NCI-H1694 (cell line): ENCODE data around the gene FAM83F.
"Not testable (repeated sequence)": the region's sequence is repeated elsewhere in the genome, so short reads cannot be mapped to it uniquely, and the experiment has no call there.

ENCODE experiments used
- DNase-seq: peaks from one replicate; lab custom pipeline; 2025; lab: John Stamatoyannopoulos, UW

FAM83F gene

DNA sequence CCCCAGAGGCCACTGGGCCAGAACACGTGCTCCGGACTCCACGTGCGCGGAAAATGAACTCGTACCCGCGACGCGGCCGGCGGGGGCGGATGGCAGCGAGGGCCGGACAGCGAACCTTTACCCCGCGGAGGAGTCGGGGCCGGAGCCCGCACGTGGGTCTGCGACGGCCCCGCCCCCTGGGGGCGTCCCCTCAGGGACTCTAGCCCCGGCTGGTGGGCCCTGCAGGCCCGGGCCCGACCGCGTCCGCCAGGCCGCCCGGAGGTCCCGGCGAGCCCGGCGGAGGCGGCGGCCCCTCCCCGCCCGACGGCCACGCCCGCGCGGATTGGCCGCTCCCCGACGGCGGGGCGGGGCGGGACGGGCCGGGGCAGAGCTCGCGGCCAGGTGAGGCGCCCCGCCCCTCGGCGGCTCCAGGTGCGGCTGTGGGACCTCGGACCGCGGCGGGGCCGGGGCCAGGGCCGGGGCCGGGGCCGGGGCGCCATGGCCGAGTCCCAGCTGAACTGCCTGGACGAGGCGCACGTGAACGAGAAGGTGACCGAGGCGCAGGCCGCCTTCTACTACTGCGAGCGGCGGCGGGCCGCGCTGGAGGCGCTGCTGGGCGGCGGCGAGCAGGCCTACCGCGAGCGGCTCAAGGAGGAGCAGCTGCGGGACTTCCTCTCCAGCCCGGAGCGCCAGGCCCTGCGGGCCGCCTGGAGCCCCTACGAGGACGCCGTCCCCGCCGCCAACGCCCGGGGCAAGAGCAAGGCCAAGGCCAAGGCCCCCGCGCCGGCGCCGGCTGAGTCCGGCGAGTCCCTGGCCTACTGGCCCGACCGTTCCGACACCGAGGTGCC is at the start of gene FAM83F:
FAM83F (plus strand) TSS at position 389 of the 827 bp plus-strand sequence; CDS start at position 478, 89 bp downstream.
- no peak for DNase-seq

- no peak for DNase-seq
Measured at GRCh38 chr22:39946126-39946502, 48.6 kb upstream of the FAM83F start.

DNA sequence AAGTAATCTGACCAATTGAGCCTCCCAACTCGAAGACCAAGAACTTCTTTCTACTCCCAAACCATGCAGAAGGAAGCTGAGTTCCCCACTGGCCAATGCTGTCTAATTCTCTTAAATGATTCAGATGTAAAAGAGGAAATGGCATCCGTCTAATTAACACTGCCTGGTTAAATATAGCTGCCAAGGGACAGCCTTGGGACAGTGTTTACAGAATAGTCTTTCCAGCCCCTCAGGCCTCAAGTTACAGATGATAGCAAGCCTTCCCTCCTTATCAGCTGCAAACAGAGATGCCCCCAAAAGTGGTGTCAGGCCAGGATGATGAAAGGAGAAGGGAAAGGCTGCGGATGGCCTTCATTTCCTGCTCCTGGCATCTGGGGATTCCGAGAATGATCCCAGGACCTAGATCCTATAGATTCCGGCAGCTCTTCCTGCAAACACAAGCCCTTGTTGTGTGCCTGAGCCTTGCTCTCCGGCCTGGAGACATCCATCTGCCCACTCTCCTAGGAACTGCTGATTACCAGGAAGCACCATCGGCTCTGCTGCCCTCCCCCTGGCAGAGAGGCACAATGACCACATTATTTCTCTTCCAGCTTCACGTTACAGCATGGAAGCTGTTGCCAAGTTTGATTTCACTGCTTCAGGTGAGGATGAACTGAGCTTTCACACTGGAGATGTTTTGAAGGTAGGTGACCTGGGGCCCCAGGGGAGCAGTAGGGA is 48.1 kb upstream of the FAM83F start:
- no peak for DNase-seq

DNA sequence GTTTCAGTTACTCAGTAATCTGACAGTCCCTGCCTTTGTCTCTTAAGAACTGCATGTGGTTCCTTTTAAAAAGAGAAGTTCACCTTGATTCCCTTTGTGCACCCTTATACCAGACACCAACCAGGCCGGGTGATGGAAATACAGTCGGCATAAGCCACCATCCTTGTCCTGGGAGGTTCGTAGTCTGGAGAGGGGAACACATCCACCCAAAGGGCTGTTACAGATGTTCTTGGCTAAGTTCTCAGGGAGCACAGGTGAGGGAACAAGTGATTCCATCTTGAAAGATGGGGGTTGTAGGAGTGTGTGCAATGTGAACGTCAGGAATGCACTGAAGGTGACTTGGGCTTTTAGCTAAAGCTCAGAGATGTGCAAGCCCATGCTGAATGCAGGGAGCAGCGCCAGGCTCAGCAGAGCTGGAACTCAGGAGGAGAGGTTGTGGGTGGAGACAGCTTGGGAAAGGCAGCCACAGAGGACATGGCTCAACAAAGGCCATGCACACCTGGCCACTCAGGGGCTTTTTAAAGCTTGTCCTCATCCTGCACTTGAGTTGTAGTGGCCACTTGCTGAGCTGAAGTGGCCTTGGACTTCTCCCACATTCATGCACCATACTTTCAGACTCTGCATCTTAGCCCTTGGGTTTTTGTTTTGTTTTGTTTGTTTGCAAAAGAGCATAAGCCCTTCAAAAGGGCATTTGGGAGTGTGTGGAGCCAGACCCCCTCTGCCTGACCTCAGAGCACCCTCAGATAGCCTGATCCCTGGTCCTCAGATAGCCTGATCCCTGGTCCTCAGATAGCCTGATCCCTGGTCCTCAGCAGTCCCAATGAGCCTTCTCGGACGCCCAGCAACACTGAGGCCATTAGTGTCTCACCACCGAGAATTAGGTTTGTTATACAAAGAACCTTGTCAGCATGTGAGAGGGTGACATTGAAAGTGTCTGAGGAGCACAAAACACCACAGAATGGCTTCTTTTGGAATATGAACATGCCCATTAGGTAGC is 47.2 kb upstream of the FAM83F start:
- no peak for DNase-seq

DNA sequence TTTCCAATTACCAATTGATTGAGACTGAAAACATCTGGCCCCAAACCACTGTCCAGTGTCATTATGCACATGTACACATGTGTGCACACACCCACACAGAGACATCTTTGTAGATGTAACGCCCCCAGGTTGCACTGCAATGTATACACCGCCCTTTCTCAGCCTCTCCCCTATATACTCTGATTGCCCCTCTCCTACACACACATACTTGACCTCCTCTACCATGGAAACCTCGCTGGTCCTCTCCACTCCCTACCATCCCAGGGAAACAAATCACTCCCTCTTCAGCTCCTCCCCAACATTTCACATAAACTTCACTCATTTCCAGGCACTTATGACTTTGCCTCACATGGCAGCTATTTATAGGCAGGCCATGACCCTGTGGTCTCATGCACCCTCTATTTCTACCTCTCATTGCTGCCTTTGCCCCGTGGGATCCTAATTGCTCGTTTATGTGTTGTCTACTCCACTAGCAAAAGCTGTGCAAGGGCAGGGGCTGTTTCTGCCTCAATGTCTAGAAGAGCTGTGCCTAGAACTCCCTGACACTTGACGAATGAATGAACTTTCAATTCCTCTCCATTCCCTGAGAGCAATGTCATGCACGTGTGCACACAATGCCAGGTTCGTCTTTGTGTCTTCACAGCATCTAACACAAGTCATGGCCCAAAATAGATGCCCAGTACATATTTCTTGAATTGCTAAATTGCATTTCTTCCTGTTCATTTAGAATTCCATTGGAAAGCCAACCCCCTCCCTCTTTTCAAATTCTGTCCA is 44.6 kb upstream of the FAM83F start:
- no peak for DNase-seq

DNA sequence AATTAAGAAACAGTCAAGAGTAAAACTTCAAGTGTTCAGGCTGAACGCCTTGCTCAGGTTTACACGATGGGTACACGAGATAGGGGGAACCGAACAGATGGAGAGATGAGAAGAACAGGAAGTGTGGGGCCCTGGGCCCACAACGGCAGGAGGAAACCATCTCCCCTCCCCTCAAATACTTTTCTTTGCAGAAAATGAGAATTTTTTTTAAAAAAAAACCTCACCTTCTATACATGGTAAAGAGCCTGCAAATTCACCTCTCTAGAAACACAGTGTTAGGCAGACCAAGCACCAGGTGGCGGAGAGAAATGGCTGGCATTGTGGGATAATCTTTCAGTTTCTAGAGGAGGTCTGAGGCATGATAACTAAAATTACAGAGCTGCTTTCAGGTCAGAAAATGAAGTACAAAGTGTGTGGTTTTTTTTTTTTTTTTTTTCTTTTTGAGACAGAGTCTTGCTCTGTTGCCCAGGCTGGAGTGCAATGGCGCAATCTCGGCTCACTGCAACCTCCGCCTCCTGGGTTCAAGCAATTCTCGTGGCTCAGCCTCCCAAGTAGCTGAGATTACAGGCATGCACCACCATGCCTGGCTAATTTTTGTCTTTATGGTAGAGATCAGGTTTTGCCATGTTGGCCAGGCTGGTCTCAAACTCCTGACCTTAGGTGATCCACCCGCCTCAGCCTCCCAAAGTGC is 43.0 kb upstream of the FAM83F start:
- not testable (repeated sequence) for DNase-seq

DNA sequence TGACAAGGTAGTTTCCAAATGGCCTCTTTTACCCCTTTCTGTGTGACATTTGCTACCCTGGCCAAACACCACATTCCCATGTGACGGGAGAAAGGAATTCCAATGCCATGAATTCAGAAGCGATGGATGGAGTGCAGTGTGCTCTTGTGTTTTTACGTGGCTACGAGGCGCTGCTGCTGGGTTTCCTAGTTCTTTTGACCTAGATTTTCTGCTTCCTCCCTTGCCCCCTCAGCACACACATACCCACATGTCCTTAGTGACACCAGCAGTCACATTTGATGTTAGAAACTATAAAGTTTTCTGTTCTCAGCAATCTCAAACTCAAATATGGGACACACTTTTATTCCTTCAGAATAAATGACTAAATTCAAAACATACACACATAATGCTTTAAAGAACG is 42.4 kb upstream of the FAM83F start:
- no peak for DNase-seq

GRCh38 chr22:39953101-39953500 is 41.7 kb upstream of the FAM83F start:
- DNase-seq, result no peak

DNA sequence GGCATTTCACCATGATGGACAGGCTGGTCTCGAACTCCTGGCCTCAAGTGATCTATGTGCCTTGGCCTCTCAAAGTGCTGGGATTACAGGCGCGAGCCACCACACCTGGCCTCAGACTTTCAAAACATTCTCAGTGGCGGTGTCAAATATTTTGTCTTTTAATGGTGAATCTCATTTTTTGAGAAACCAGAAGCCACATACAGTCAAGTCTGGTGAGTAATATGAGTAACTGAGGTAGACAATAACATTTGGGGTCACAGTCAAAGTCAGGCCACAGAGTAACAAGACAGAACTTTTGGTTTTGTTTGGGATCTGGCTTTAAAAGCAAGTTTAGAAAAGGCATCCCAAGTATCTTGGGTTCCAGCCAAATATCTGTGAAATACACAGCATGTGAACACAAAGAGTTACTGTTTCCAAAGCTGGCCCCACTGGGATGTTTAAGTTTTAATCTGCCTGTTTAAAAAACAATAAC is 40.1 kb upstream of the FAM83F start:
- no peak for DNase-seq

- no peak for DNase-seq
Measured at GRCh38 chr22:39955675-39956074, 39.1 kb upstream of the FAM83F start.

DNA sequence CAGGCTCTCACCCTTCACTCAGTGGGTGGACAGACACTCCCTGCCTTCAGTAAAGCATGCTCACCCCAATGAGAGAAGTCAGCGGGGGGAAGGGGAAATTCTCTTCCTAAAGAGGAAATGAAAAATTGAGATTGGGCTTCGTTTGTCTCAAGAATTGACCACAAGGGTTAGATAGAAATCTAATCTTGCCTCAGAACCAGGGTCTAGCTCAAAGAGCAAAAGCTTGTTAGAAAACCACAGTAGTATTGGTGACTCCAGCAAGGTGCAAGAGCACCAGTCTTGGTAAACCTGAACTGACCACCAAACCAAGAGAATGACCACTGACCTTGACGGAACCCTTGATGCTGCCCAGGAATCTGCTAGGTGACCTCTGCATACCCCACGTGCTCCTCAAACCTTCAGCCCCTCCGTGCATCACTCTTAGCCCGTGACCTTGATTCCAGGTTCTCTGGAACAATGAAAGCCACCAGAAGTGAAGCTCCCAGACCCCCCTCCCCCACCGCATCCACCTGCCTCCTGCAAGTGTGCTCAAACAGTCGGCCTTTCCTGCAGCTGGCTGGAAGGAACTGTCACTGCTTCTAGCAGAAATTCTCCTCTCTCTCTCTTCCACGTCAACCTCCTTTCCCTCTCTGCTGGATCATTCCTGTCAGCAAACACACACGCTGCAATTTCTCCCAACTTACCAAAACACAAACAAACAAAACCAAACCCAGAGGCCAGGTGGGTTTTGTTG is 37.7 kb upstream of the FAM83F start:
- no peak for DNase-seq

GRCh38 chr22:39958009-39958711 is 36.6 kb upstream of the FAM83F start:
- DNase-seq, result no peak

DNA sequence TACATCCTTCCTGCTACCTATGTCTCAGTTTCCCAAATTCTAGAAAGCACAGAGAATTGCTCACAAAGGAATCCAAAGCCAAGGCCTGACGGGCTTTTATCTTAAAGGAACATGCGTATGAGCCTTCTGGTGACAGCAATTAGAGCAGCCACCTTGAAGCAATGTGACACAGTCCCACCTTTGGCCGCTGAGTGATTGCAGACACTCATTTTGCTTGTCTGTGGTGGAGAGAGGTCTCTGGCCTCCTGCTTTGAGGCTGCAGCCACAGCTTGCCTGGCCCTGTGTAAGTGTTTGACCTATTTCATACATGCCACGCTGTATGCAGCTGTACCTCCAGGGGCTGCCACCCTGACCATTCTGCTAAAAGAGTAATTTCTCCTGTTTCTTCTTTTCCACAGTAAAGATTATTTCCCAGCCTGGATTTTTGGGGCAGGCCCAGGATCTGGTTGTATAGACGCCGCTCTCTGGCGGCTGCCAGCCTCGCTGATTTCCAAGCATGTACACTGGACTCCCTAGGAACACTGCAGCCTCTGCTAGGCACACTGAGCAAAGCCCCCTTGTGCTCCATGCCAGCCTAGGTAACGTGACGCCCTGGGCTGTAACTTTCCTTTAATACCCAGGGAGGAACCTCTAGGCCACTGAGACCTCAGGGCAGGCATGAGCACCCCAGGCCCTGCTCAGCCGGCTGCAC is 35.7 kb upstream of the FAM83F start:
- no peak for DNase-seq

DNA sequence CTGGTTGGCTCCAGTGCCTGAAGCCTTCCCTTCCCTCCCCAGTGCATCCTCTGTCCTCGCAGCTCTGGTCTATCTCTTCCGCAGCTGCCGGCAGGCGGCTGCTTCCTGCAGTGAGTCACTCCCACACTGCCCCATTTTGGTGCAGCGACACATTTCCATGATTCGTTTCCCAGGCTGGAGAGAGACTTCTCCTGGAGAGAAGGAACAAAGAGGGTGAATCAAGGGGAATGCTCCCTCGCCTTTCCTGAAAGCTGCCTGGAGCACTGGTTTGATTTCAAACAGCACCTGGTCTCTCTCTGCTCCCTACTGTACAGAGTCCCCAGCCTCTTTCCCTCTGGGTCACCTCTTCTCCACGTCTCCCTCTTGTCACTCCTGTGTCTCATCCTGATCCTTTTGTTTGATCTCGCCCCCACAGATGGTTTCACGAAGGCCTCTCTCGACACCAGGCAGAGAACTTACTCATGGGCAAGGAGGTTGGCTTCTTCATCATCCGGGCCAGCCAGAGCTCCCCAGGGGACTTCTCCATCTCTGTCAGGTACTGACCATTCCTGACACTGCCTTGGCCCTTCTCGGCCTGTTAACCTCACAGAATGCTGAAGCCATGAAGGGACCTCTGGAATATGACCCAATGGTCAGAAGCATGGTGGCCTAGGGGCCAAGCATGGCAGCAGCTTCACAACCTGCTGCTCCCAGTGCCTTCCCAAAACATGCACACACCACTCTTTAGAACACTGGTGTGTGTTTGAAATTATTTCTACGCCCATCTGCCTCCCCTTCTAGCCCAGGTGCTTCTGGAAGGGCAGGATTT is 34.9 kb upstream of the FAM83F start, which contains the start of gene TMA7B:
TMA7B (plus strand) TSS at position 758 of the 808 bp plus-strand sequence. CDS start 3,978 bp downstream, outside the sequence.
- no peak for DNase-seq

DNA sequence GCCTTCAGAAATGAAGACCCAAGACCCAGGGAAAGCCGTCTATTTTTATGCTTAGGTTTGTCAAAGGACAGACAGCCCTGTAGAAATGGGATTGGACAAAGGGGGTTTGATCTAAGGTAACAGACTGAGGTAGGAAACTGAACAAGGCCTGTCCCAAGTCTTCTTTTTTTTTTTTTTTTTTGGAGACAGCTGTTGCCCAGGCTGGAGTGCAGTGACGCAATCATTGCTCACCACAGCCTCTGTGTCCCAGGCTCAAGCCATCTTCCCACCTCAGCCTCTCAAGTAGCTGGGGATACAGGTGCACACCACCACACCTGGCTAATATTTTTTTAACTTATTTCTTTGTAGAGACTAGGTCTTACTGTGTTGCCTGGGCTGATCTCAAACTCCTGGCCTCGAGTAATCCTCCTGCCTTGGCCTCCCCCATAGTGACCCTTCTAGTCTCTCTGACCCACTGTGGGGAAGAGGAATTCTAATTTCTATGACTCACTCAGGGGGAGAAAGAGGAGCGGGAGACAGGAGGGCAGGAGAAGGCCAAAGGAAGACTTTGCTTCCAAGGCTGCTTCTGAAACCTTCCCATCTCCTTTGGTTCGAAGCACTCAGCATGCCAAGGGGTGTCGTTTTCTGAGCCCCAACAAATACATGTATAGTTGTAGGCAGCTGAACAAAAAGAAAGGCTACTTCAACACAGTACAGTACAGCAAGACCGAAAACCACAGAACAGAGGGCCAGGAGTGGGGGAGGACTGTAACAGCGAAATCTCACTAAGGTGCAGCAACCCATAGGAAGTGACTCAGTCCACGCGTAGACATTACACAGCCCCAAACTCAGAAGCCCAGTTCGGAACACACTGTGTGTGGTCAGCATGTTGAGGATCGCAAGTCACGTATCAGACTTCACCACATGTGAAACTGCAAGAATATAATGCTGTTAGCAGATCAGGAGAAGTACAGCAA is 33.7 kb upstream of the FAM83F start:
- DNase-seq, result no peak

- DNase-seq, result no peak
Measured at GRCh38 chr22:39962071-39962470, 32.7 kb upstream of the FAM83F start.

DNA sequence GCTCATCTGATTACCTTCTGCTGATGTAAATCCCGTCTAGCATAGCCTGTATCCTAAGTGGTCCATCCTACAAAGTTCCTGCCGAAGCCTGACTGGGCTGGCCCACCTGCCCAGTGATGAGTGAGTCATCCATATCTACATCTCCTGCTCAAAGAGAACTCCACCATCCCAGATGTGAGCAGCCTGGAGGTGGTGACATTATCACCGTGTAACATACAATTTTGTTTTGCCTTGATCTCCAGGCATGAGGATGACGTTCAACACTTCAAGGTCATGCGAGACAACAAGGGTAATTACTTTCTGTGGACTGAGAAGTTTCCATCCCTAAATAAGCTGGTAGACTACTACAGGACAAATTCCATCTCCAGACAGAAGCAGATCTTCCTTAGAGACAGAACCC is 29.0 kb upstream of the FAM83F start:
- no peak for DNase-seq
